ENCODE measurements around the gene CBARP.

GRCh38 chr19:1264801-1265614, 27.2 kb upstream of the CBARP start:
- TF ChIP-seq CTCF (IDR thresholded peaks at IDR 0.05) (no peak), POLR2A (IDR thresholded peaks at IDR 0.05) (no peak)
